ENCODE measurements around the gene GXYLT2. TPM values are rescaled to one million over a fixed set of nuclear protein-coding genes. Genes with fewer than 3 reads are reported as not detected.

Gene GXYLT2
- total and polyA plus RNA-seq, 2 experiments from 2014 or later, result 2.0 to 5.8 TPM

GRCh38 chr3:72990701-72991395, 103.0 kb downstream of the GXYLT2 start:
- Histone ChIP-seq H3K4me3 (no peak overlapping the region), H4K20me1 (replicated peaks; ENCODE audit: insufficient read depth) (no peaks in the 10 kb centered on the region), H3K4me2 (no peak overlapping the region), H3K79me2 (replicated peaks; ENCODE audit: insufficient read depth) (no peaks in the 10 kb centered on the region), H3K9me2 (ENCODE audit: insufficient read depth) (no peaks in the 10 kb centered on the region), H2AFZ (no peak overlapping the region), H3F3A (replicated peaks; ENCODE audit: low read depth) (no peaks in the 10 kb centered on the region), H3K27ac (ENCODE audit: low read depth) (no peak overlapping the region), H3K27me3 (ENCODE audit: insufficient read depth) (no peaks in the 10 kb centered on the region), H3K4me1 (ENCODE audit: insufficient read depth) (no peaks in the 10 kb centered on the region), H3K36me3 (ENCODE audit: insufficient read depth) (no peaks in the 10 kb centered on the region; the same call in 1 of the 2 replicates)
- Mint-ChIP-seq H3K9me3 (peaks cover 5% of the 10 kb centered on the region), H3K4me3 (no peak overlapping the region), H3K36me3 (ENCODE audit: low read depth) (peaks cover 3% of the 10 kb centered on the region), H3K27me3 (ENCODE audit: insufficient read depth, low read depth, poor library complexity) (peaks cover 7% of the 10 kb centered on the region), H3K4me1 (peaks cover 5% of the 10 kb centered on the region), H3K27ac (no peak overlapping the region)
- DNase-seq (ENCODE audit: low spot score) (no peak), ATAC-seq (no peak)
- no peak for TF ChIP-seq CREB1 (CRISPR knock-in tag; IDR thresholded peaks at IDR 0.05; ENCODE audit: low read depth)
- TF ChIP-seq ETS1 (IDR thresholded peaks at IDR 0.05), result no peak
- no peak for TF ChIP-seq REST (IDR thresholded peaks at IDR 0.05; ENCODE audit: unreplicated experiment)
- no peak for TF ChIP-seq ZNF462 (CRISPR knock-in tag; IDR thresholded peaks at IDR 0.05)
- no peak for TF ChIP-seq CTCF (conservative IDR thresholded peaks at IDR 0.05; ENCODE audit: low read depth in 2 of 2)
- TF ChIP-seq ZNF331 (CRISPR knock-in tag; IDR thresholded peaks at IDR 0.05; ENCODE audit: low read depth), result no peak
- no peak for TF ChIP-seq EZH2 (IDR thresholded peaks at IDR 0.05; ENCODE audit: low read depth, unreplicated experiment)
- TF ChIP-seq JUNB (IDR thresholded peaks at IDR 0.05; ENCODE audit: unreplicated experiment), result no peak
- no peak for TF ChIP-seq POLR2AphosphoS5 (IDR thresholded peaks at IDR 0.05; ENCODE audit: low read depth)

All from GM23338 (cell line).